Measurements from ENCODE around the gene ZBTB21.
A peak's percentile ranks its signal among the peaks of the same experiment; 100 is the strongest.

ZBTB21 gene

DNA sequence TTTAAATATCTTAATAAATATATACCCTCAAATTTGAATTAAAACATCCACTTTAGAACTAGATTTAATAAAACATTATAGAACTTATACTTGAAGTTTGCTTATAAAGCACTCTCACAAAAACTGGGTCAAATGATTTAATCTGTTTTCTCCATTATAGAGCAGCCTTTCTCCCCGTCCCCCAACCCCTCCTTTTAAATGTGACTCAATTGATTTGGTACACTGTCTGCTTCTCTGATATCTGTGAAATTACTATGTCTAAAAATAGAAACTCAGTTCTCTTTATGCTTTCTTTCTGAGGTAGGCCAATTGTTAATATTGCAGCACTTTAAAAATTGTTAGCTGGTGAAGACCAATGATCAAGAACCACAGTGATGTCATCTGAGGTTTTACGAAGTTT lies 6.9 kb upstream of the ZBTB21 start:
- no peak overlapping the region for H3K27ac Mint-ChIP-seq
- ATAC-seq (no peak), DNase-seq (no peak)
- H3K4me3 Mint-ChIP-seq = no peak overlapping the region
- H3K27me3 Mint-ChIP-seq = no peaks in the 10 kb centered on the region
- H3K4me1 Mint-ChIP-seq = peaks cover 2% of the 10 kb centered on the region
- H3K9me3 Mint-ChIP-seq = no peaks in the 10 kb centered on the region
- peaks cover 1% of the 10 kb centered on the region for H3K36me3 Mint-ChIP-seq (ENCODE audit: low read depth)

DNA sequence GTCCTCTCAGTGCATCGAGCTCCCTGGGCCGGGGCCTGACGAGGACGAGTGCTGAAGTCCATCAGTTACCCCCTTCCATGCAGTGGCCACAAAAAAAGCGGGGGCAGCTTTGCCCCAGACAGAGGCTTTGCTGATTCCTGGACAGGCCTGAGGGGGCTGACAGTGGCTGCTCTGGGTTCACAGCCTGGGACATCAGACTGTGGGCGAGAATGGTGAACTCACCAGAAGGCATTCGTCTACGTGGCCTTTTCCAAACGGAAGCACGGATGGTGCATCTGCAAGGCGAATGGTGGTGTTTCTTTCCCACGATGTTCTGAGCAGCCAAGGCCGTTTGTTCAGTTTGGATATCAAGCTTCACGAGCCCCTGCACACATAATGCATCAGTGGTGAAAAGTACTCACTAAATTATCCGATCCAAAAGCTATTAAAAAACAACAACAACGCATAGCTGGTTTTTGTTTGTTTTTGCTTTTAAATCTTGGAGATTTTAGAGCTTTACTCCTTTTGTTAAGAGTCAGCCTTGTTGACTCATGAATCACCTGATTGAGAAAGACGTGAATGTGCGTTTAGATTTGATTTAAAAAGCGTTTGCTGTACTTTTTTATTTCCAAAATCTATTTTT lies 6.3 kb upstream of the ZBTB21 start:
- DNase-seq (no peak), ATAC-seq (no peak)
- H3K27ac Mint-ChIP-seq = no peak overlapping the region
- H3K27me3 Mint-ChIP-seq = no peaks in the 10 kb centered on the region
- no peak overlapping the region for H3K4me3 Mint-ChIP-seq
- H3K36me3 Mint-ChIP-seq (ENCODE audit: low read depth) = peaks cover 1% of the 10 kb centered on the region
- peaks cover 7% of the 10 kb centered on the region for H3K4me1 Mint-ChIP-seq
- H3K9me3 Mint-ChIP-seq = no peaks in the 10 kb centered on the region

DNA sequence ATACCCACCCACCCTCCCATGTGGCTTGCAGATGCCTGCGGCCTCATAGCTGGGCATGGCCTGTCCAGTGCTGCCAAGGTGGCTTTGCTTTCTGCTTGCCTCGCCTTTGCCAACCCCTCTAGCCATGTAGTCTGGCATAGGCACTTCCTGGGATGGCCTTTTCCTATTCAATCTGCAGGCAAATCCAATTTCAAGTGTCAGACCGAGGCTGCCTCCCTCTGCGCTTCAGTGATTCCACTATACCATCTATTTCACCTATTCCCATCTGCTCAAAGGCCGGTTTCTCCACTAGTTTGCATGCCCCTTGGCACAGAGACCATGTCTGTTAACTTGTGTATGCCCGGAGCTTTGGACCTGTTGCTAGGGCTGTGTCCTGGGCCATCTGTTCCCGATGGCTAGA lies 3.8 kb upstream of the ZBTB21 start:
- H3K9me3 Mint-ChIP-seq = no peaks in the 10 kb centered on the region
- no peak overlapping the region for H3K27ac Mint-ChIP-seq
- no peak overlapping the region for H3K4me3 Mint-ChIP-seq
- ATAC-seq (no peak), DNase-seq (no peak)
- H3K36me3 Mint-ChIP-seq (ENCODE audit: low read depth) = peaks cover 8% of the 10 kb centered on the region
- H3K4me1 Mint-ChIP-seq = peaks cover 16% of the 10 kb centered on the region
- peaks cover 5% of the 10 kb centered on the region for H3K27me3 Mint-ChIP-seq

DNA sequence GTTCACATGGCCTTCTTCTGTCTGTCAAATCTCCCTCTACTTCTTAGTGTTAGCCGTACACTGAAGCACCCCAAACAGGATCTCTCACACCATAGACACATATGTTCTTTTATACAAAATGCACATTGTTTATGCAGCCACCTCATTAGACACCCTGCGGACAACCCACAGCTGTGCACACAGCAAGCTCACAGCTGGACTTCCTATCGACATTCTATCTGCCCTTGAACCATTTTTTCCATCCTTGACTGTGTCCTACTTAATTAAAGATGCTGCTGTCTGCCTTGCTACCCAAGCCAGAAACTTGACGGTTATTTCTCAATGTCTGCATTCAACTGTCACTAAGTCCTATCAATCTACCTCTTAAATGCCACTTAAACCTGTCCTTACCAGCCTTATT lies 3.2 kb upstream of the ZBTB21 start:
- no peak for ATAC-seq
- Mint-ChIP-seq H3K9me3 (no peaks in the 10 kb centered on the region), H3K36me3 (ENCODE audit: low read depth) (peaks cover 13% of the 10 kb centered on the region), H3K27me3 (peaks cover 5% of the 10 kb centered on the region), H3K27ac (no peak overlapping the region), H3K4me3 (no peak overlapping the region), H3K4me1 (peaks cover 22% of the 10 kb centered on the region)
- DNase-seq = no peak

DNA sequence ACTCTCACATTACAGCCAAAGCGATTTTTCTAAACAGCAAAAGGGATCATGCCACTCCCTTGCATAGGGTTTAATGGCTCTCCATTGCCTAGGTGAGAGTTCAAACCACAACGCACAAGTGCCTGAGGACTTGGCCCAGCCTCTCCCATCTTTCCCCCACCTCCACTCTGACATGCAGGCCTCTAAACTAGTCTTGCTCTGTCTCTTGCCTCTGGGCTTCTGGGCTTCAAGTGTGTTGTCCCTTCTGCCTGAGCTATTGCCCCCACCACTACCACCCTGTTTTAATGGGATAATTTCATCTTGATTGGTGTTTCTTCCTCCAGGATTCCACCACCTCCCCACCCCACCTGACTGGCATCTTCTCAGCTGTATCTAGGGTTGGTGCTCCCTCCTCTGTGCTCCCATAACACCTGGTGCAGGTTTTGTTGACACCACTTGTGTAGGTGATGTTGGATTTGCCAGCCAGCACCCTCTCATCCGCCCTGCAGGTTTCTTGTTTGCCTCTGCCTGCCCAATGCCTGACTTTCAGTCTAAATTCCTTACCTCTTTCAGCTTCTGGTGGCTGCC lies 2.7 kb upstream of the ZBTB21 start:
- ATAC-seq (no peak), DNase-seq (no peak)
- peaks cover 16% of the 10 kb centered on the region for H3K36me3 Mint-ChIP-seq (ENCODE audit: low read depth)
- H3K9me3 Mint-ChIP-seq = no peaks in the 10 kb centered on the region
- no peak overlapping the region for H3K4me3 Mint-ChIP-seq
- peaks cover 24% of the 10 kb centered on the region for H3K4me1 Mint-ChIP-seq
- peak overlapping the region; percentile 25 for H3K27ac Mint-ChIP-seq
- peaks cover 5% of the 10 kb centered on the region for H3K27me3 Mint-ChIP-seq

DNA sequence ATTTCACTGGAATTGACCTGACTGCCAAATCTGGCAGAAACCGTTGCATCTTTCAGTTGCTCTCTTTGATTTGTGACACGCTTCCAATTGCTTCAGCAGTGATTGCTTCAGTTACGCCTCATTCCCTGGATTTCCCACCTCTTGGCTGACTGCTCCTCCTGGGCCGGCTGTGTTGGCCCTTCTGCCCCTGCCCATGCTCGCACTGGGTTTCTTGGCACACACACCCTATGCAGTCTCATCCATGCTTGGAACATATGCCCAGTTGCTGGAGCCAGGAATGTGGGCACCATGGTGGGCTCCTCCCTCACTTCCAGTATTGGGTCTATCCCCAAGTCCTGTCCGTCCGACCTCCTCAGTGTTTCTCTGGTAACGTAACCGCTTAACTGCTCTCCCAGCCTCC lies 2.2 kb upstream of the ZBTB21 start:
- Mint-ChIP-seq H3K4me1 (peaks cover 29% of the 10 kb centered on the region), H3K27me3 (peaks cover 5% of the 10 kb centered on the region), H3K9me3 (no peaks in the 10 kb centered on the region), H3K27ac (peak overlapping the region; percentile 25), H3K36me3 (ENCODE audit: low read depth) (peaks cover 21% of the 10 kb centered on the region), H3K4me3 (peak overlapping the region; percentile 85)
- ATAC-seq (no peak), DNase-seq (no peak)

DNA sequence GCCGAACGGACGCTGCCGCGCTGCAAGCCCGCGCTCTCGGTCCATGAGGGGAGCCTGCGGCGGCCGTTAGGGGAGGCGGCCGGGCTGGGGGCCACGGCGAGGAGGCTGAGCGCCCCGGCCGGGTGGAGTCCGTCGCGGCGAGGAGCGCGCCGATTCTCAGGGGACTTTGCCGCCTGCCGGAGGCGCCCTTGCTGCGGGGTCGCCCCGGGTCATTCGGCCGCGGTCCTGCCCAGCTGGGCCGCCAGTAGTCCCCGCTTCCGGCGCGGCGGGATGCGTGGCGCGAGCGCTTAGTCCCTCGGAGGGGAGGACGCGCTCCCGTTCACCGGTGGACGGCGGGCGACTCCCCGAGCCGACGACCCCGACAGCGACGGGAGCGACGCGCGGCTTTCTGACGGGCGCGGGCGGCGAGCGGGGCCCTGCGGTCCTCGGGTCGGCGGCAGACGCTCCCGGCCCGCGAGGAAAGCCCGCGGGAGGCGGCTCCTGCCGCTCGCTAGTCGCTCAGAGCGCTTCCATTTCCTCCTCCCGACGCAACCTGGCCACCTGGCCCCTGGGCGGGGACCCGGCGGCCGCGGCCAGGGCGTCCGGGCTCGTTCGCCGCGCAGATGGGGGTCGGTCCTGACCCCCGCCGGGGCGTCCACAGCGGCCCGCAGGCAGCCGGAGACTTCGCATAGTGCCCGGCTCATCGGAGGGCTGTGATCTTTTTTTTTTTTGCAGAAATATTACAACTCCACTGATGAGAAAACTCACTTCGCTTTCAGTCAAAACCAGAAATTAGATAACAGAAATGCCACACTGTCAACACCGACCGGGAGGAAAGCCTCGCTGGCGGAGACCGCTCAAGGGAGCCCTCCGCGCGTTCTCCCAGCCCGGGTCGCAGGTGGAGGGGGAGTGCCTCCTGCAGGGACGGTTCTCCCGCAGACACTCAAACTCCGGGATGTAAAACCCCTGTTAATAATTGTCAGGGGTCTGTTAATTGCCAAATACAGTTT lies 641 bp upstream of the ZBTB21 start:
- ATAC-seq (peak; percentile 65), DNase-seq (peak; percentile 50)
- Mint-ChIP-seq H3K27me3 (peaks cover 5% of the 10 kb centered on the region), H3K27ac (peak overlapping the region; percentile 100), H3K9me3 (no peaks in the 10 kb centered on the region), H3K4me1 (peaks cover 40% of the 10 kb centered on the region), H3K36me3 (ENCODE audit: low read depth) (peaks cover 31% of the 10 kb centered on the region), H3K4me3 (peak overlapping the region; percentile 94)

DNA sequence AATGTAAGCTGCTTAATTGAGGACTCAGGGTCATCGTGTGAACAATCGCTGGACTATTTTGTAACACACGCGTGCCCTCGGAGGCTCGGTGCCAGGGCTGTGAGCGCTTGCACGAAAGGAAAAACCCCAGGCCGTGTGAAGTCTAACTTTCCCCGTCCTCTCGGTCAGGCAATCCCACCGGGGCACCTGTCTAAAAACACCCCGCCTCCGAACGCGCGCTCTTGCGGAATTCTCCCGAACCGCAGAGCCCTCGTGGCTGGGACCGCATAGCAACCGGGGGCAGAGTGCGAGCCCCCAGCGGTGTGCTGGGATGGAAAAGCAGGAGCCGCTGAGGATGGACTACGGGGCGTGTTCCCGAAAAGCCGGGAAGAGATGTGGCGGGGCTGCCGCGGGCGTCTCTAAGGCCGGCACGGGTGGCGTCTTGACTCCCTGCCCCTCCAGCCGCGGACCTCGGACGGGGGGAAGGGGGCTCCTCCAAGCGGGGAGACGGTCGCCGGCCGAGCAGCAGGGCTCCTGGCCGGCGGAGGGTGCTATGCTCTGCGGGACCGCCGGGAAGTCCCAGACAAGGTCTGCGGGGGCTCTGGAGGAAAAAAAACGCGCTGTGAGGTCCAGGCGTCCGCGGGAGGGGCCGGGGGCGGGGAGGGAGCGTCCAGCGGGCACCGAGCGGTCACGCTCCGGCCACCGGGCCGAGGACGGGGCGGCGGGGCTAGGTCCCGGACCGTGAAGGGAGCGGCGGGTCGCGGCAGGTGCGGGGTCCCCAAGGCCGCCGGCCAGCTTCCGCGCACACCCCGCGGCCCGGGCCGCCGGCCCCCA lies 936 bp downstream of the ZBTB21 start:
- peaks cover 40% of the 10 kb centered on the region for H3K36me3 Mint-ChIP-seq (ENCODE audit: low read depth)
- peaks cover 5% of the 10 kb centered on the region for H3K27me3 Mint-ChIP-seq
- peak overlapping the region; percentile 94 for H3K4me3 Mint-ChIP-seq
- peak; percentile 29 for ATAC-seq
- peaks cover 56% of the 10 kb centered on the region for H3K4me1 Mint-ChIP-seq
- peak; percentile 70 for DNase-seq
- peak overlapping the region; percentile 100 for H3K27ac Mint-ChIP-seq
- H3K9me3 Mint-ChIP-seq = no peaks in the 10 kb centered on the region

DNA sequence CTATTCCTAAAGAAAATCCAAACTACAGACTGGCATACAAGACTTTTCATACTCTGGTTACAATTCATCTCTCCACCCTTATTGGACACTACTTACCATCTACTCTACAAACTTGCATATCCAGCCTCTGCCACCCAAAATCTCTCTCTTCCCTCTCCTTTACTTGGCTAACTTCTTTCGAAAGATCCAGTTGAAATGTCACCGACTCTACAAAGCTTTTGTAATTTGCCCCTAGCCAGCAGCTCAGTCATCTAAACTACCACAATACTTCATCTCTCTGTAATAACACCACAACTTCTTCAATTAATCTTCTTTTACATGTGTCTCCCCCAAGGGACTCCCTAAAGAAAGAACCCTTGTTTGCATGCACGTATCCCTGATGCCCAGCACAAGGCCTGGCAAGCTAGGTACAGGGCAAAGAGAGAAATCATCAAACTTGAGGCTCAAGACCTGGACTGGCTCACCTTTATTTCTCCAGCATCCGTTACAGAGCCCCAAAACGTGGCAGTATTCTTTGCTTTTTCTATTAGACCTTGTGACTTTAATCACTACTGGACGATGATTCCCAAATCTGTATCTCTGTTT lies 2.7 kb downstream of the ZBTB21 start:
- H3K27me3 Mint-ChIP-seq = peaks cover 5% of the 10 kb centered on the region
- peak overlapping the region; percentile 45 for H3K27ac Mint-ChIP-seq
- H3K4me3 Mint-ChIP-seq = peak overlapping the region; percentile 0
- peaks cover 40% of the 10 kb centered on the region for H3K36me3 Mint-ChIP-seq (ENCODE audit: low read depth)
- no peaks in the 10 kb centered on the region for H3K9me3 Mint-ChIP-seq
- H3K4me1 Mint-ChIP-seq = peaks cover 71% of the 10 kb centered on the region
- ATAC-seq (no peak), DNase-seq (no peak)

DNA sequence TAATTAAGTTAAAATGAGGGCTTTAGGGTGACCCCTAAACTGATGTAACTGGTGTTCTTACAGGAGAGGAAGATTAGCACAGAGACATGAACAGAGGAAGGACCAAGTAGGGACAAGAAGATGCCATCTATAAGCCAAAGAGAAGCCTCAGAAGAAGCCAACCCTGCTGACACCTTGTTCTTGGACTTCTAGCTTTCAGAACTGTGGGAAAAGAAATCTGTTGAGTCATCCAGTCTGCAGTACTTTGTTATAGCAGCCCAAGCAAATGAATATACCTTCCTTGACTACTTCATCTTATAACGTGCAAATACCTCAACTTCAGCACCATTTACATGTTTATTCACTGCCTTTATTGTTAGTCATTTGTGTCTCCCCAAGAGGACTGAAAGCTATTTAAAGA lies 3.4 kb downstream of the ZBTB21 start:
- DNase-seq = no peak
- ATAC-seq = no peak
- H3K27ac Mint-ChIP-seq = peak overlapping the region; percentile 7
- H3K4me3 Mint-ChIP-seq = no peak overlapping the region
- H3K9me3 Mint-ChIP-seq = no peaks in the 10 kb centered on the region
- peaks cover 46% of the 10 kb centered on the region for H3K36me3 Mint-ChIP-seq (ENCODE audit: low read depth)
- peaks cover 77% of the 10 kb centered on the region for H3K4me1 Mint-ChIP-seq
- peaks cover 5% of the 10 kb centered on the region for H3K27me3 Mint-ChIP-seq

DNA sequence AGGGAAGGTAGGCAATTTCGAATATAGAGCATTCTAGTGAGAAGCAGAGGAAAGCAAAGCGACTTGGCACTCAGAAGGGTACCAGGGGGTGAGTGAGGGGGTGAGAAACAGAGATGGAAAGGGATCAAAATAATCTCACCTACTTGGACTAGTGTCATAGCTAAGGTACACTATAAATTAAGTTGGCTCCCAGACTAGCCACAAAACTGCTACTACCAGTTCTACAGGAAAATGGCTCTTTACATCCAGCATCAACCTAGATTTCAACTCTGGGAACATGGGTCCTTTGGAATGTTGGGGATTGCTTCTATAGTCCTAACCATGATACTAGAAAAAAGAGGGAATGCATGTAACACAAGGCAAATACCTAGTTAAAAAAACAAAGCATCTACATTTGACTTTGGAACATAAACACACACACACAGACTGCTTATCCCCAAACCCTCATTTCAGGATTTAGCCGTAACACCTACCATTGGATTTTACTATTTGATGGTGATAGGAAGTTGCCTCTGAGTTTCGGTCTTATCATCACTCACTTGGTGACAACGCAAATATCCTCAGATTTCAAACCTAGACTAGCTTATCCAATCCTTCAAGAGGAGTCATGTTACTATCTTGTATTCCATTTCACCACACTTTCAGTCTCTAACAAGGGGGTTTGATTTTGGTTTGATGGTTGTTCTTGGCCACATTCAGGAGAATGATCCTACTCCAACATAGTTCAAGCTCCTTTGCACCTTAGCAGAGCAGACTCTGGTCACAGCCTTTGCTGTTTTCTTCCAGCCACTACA lies 5.6 kb downstream of the ZBTB21 start:
- H3K27ac Mint-ChIP-seq = peak overlapping the region; percentile 94
- H3K4me3 Mint-ChIP-seq = no peak overlapping the region
- peaks cover 62% of the 10 kb centered on the region for H3K36me3 Mint-ChIP-seq (ENCODE audit: low read depth)
- no peaks in the 10 kb centered on the region for H3K9me3 Mint-ChIP-seq
- DNase-seq (no peak), ATAC-seq (no peak)
- H3K4me1 Mint-ChIP-seq = peaks cover 78% of the 10 kb centered on the region
- H3K27me3 Mint-ChIP-seq = no peaks in the 10 kb centered on the region

DNA sequence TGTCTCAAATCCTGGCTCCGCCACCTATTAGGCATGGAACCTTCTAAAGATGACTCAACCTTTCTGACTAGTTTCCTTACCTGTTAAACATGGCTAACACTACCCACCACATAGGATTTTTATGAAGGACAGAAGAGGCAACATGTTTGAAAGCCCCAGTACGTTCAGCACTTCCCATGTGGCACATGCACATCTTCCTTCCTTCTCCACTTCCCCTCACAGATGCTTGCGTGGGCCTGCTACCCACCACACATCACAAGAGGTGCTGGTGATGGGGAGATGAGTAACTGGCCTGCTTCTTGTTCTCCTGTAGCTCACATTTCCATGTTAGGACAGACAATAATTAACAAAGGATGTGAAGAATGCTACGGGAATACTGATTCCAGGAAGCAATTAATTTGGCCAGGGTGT lies 7.1 kb downstream of the ZBTB21 start:
- peak; percentile 67 for ATAC-seq
- Mint-ChIP-seq H3K9me3 (no peaks in the 10 kb centered on the region), H3K36me3 (ENCODE audit: low read depth) (peaks cover 67% of the 10 kb centered on the region), H3K27ac (peak overlapping the region; percentile 94), H3K27me3 (no peaks in the 10 kb centered on the region), H3K4me3 (peak overlapping the region; percentile 49), H3K4me1 (peaks cover 73% of the 10 kb centered on the region)
- DNase-seq = peak; percentile 51

DNA sequence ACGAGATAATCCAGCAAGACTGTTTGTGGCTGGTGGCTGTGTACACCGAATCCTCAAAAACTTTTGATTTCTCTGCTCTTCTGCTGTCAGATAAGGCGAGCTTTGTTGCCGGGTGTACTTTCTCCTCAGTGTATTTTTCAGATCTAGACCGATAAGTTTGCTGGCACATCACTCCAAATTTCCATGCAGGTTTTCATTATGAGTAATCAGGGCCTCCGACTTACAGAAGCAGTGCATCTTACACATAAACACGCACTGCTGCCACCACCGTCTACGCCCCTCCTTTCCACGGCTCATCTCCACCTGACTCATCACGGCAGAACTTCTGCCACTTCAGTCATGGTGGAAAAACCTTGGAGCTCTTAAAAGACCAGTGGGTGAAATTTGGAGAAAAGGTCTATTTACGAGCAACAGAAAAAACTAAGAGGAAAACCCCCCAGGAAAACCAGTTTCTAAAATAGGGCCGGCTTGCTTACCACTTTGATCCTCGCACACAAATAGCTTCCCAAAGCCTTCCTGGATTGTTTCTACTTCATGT lies 7.7 kb downstream of the ZBTB21 start:
- Mint-ChIP-seq H3K4me1 (peaks cover 67% of the 10 kb centered on the region), H3K27me3 (no peaks in the 10 kb centered on the region), H3K36me3 (ENCODE audit: low read depth) (peaks cover 67% of the 10 kb centered on the region), H3K9me3 (no peaks in the 10 kb centered on the region), H3K27ac (peak overlapping the region; percentile 94), H3K4me3 (peak overlapping the region; percentile 49)
- ATAC-seq (peak; percentile 97), DNase-seq (peak; percentile 69)

Data from activated naive CD8-positive, alpha-beta T cell treated with anti-CD3 and anti-CD28 coated beads, Interleukin-2, amount 50 U/mL, for 24 hours (primary cell).